ENCODE results near the gene SURF2. TPM values are rescaled to one million over a fixed set of nuclear protein-coding genes. Genes with fewer than 3 reads are reported as not detected.
"Not testable (repeated sequence)": the region's sequence is repeated elsewhere in the genome, so short reads cannot be mapped to it uniquely, and the experiment has no call there.

The SURF2 gene
- total RNA-seq, 4 donors from 2014 or later = 16.1 to 36.4 (median 28.7) TPM

DNA sequence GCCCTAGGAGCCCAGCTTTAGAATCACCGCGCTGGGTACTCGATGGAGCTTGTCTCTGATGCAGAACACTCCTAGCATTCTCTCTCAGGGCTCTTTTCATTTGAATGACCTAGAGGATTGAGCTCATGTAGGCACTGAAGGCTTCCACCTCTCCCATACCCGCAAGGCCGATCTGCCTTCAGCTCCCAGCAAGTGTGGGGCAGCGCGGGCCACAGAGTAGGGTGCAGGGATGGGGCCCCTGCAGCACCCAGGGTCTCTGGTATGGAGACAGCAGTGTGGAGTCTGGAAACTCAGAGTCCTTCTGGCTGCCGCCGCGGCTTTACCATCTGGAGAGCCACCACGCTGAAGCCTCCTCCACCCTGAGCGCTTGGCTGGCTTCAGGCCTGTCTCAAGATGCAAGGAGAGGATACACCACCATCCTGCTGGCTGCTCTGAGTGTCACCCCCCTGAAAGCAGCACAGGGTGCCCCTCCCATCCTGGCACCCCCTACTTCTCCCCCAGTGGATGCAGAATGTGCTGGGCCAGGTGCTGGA lies 32.7 kb downstream of the SURF2 start:
- no peaks in the 10 kb centered on the region for H3K9me3 ChIP-seq
- H3K36me3 ChIP-seq = no peaks in the 10 kb centered on the region
- DNase-seq (ENCODE audit: extremely low spot score) = no peak
- intact Hi-C loops (cut with DNase I) = no loop called here
- no peaks in the 10 kb centered on the region for H3K4me1 ChIP-seq
- H3K4me3 ChIP-seq = no peak overlapping the region
- peaks cover 0 to 44% (median 2%) of the 10 kb centered on the region in 4 donors for H3K27me3 ChIP-seq
- 70% methylated on average over 2 of the region's 12 CpGs for WGBS
- TF ChIP-seq, protein P1, sequence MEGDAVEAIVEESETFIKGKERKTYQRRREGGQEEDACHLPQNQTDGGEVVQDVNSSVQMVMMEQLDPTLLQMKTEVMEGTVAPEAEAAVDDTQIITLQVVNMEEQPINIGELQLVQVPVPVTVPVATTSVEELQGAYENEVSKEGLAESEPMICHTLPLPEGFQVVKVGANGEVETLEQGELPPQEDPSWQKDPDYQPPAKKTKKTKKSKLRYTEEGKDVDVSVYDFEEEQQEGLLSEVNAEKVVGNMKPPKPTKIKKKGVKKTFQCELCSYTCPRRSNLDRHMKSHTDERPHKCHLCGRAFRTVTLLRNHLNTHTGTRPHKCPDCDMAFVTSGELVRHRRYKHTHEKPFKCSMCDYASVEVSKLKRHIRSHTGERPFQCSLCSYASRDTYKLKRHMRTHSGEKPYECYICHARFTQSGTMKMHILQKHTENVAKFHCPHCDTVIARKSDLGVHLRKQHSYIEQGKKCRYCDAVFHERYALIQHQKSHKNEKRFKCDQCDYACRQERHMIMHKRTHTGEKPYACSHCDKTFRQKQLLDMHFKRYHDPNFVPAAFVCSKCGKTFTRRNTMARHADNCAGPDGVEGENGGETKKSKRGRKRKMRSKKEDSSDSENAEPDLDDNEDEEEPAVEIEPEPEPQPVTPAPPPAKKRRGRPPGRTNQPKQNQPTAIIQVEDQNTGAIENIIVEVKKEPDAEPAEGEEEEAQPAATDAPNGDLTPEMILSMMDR (IDR thresholded peaks at IDR 0.05) = no peak
- no peak overlapping the region for H3K27ac ChIP-seq (replicated peaks in 1 of 4)

DNA sequence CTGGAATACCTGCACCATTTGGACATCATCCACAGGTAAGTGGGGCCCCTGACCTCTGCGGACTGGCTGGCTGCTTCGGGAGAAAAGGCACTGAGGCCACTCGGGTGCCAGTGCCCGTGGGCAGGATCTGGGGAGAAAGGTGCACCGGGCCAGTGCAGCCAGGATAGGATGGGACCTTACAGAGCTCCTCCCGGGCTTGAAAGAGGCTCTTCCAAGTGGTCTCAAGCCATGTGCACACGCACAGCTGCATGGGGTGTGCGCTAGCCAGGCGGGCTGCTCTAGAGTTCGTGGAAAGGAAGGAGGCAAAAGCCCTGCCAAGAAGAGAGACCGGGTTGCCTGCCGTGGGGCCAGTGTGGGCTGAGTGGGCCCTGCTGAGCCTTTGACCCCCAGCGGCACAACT lies 33.2 kb downstream of the SURF2 start:
- intact Hi-C loops (cut with DNase I) = no loop called here
- Histone ChIP-seq H3K9me3 (no peaks in the 10 kb centered on the region), H3K27me3 (peaks cover 0 to 49% (median 6%) of the 10 kb centered on the region in 4 donors), H3K4me3 (no peak overlapping the region), H3K27ac (replicated peaks in 1 of 4) (no peak overlapping the region), H3K36me3 (no peaks in the 10 kb centered on the region), H3K4me1 (no peaks in the 10 kb centered on the region)
- DNase-seq (ENCODE audit: extremely low spot score) = no peak
- WGBS = 95% methylated on average over 4 of the region's 13 CpGs
- TF ChIP-seq POLR2AphosphoS5 (IDR thresholded peaks at IDR 0.05) = no peak
- TF ChIP-seq, protein P1 (IDR thresholded peaks at IDR 0.05) = no peak
- no peak for TF ChIP-seq POLR2A (IDR thresholded peaks at IDR 0.05; ENCODE audit: low read depth)
- no peak for TF ChIP-seq EP300 (IDR thresholded peaks at IDR 0.05)

DNA sequence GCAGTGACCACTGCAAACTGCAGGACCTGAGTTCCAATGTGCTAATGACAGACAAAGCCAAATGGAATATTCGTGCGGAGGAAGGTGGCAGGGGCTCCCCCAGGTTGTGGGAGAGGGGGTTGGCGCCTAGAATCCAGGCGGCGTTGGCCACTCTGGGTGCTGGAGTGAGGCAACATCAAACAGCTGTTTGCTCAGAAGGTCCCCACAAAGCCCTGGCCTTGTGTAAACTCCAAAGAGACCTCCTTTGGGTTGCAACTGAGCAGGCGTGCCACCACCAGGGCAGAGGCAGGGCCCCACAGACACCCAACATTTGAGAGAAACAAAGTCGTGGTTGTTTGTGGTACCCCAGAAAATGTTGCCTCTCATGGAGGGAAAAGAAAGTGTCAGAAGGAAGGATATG lies 34.4 kb downstream of the SURF2 start:
- no peak for DNase-seq (ENCODE audit: extremely low spot score)
- no peak overlapping the region for H3K4me3 ChIP-seq
- no peaks in the 10 kb centered on the region for H3K4me1 ChIP-seq
- no peak overlapping the region for H3K27ac ChIP-seq (replicated peaks in 1 of 4)
- 82% methylated on average over 7 of the region's 7 CpGs for WGBS
- intact Hi-C loops (cut with DNase I) = no loop called here
- no peaks in the 10 kb centered on the region for H3K9me3 ChIP-seq
- no peaks in the 10 kb centered on the region for H3K36me3 ChIP-seq
- peaks cover 0 to 59% (median 9%) of the 10 kb centered on the region in 4 donors for H3K27me3 ChIP-seq
- TF ChIP-seq POLR2A (IDR thresholded peaks at IDR 0.05; ENCODE audit: low read depth) (no peak), EP300 (IDR thresholded peaks at IDR 0.05) (no peak), POLR2AphosphoS5 (IDR thresholded peaks at IDR 0.05) (no peak)
- TF ChIP-seq, protein P1 (IDR thresholded peaks at IDR 0.05) = no peak

DNA sequence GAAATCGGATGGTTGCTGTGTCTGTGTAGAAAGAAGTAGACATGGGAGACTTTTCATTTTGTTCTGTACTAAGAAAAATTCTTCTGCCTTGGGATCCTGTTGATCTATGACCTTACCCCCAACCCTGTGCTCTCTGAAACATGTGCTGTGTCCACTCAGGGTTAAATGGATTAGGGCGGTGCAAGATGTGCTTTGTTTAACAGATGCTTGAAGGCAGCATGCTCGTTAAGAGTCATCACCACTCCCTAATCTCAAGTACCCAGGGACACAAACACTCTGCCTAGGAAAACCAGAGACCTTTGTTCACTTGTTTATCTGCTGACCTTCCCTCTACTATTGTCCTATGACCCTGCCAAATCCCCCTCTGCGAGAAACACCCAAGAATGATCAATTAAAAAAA lies 35.1 kb downstream of the SURF2 start:
- WGBS = 88% methylated on average over 1 of the region's 4 CpGs
- H3K4me1 ChIP-seq; intact Hi-C loops (cut with DNase I); DNase-seq (ENCODE audit: extremely low spot score); H3K27ac ChIP-seq (replicated peaks in 1 of 4); H3K4me3 ChIP-seq; H3K36me3 ChIP-seq; H3K9me3 ChIP-seq: not testable (repeated sequence)
- H3K27me3 ChIP-seq = peaks cover 0 to 66% (median 9%) of the 10 kb centered on the region in 4 donors

DNA sequence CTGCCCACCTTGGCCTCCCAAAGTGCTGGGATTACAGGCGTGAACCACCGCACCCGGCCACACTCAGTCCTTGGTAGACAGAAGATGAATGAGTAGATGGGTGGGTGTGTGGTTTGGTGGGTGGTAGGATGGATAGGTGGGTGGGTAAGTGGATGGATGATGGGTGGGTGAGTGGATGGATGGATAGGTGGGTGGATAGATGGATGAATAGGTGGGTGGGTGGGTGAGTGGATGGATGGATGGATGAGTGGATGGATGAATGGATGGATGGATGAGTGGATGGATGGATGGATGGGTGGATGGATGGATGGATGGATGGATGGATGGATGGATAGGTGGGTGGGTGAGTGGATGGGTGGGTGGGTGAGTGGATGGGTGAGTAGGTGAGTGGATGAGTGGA lies 36.0 kb downstream of the SURF2 start:
- H3K9me3 ChIP-seq; DNase-seq (ENCODE audit: extremely low spot score); H3K36me3 ChIP-seq; intact Hi-C loops (cut with DNase I); H3K4me3 ChIP-seq; H3K27ac ChIP-seq (replicated peaks in 1 of 4); H3K4me1 ChIP-seq: not testable (repeated sequence)
- 98% methylated on average over 3 of the region's 3 CpGs for WGBS
- peaks cover 0 to 74% (median 9%) of the 10 kb centered on the region in 4 donors for H3K27me3 ChIP-seq

DNA sequence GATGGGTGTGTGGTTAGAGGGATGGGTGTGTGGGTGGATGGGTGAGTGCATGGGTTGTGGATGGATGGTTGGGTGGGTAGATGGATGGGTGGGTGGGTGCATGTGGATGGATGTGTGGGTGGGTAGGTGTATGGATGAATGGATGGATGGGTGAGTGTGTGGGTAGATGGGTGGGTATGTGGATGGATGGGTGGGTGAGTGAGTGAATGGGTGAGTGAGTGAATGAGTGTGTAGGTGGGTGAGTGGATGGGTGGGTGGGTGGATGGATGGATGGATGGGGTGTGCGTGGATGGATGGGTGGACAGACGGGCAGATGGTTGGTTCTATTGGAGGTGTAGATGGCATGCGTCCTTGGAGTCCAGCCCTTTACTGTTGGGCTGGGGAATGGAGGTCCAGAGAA lies 37.0 kb downstream of the SURF2 start:
- TF ChIP-seq POLR2A (IDR thresholded peaks at IDR 0.05; ENCODE audit: low read depth) (no peak), POLR2AphosphoS5 (IDR thresholded peaks at IDR 0.05) (no peak), EP300 (IDR thresholded peaks at IDR 0.05) (no peak)
- TF ChIP-seq, protein P1 (IDR thresholded peaks at IDR 0.05) = no peak
- Histone ChIP-seq H3K4me3 (no peak overlapping the region), H3K4me1 (no peaks in the 10 kb centered on the region), H3K36me3 (no peaks in the 10 kb centered on the region), H3K9me3 (no peaks in the 10 kb centered on the region), H3K27ac (replicated peaks in 1 of 4) (no peak overlapping the region), H3K27me3 (peaks cover 0 to 74% (median 9%) of the 10 kb centered on the region in 4 donors)
- no peak for DNase-seq (ENCODE audit: extremely low spot score)
- intact Hi-C loops (cut with DNase I) = no loop called here
- 86% methylated on average over 3 of the region's 3 CpGs for WGBS
